Coronary artery (tissue), 2 donors: Measurements from ENCODE around the gene GSTM1.

Experiments used
- DNase-seq: peaks from one replicate; pipeline ENCODE4 v3.0.0-alpha.2; 2017; ENCODE audit warnings: low spot score
- H3K27ac ChIP-seq, 2 donors: fragments of 200-600 bp; sonication (generic); one replicate each; pipeline ENCODE4 v1.5.1; 2016 to 2019
- H3K4me3 ChIP-seq: fragments of 200-600 bp; sonication (generic); 2 replicates; pipeline ENCODE4 v1.5.1; 2016; ENCODE audit warnings: mild to moderate bottlenecking, moderate library complexity
- CTCF ChIP-seq: fragments of 200-600 bp; sonication (generic); IDR thresholded peaks from one replicate; pipeline ENCODE4 v1.5.1; 2019; ENCODE audit warnings: antibody characterized with exemption

Gene GSTM1

DNA sequence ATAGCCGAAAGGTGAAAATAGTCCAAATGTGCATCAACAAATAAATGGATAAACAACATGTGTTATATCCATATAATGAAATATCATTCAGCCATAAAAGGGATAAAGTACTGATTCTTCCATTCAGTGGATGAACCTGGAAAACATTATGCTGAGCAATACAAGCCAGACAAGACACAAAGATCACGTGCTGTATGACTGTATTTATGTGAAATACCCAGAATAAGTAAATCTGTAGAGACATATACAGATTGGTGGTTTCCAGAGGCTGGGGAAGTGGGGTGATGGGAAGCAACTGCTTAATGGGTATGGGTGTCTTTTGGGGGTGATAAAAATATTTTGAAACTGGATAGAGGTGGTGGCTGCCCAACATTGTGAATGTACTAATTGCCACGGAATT, 45.0 kb upstream of the GSTM1 start:
- DNase-seq: no peak
- TF ChIP-seq CTCF: no peak
- Histone ChIP-seq H3K4me3 (no peak overlapping the region), H3K27ac (no peak overlapping the region)

DNA sequence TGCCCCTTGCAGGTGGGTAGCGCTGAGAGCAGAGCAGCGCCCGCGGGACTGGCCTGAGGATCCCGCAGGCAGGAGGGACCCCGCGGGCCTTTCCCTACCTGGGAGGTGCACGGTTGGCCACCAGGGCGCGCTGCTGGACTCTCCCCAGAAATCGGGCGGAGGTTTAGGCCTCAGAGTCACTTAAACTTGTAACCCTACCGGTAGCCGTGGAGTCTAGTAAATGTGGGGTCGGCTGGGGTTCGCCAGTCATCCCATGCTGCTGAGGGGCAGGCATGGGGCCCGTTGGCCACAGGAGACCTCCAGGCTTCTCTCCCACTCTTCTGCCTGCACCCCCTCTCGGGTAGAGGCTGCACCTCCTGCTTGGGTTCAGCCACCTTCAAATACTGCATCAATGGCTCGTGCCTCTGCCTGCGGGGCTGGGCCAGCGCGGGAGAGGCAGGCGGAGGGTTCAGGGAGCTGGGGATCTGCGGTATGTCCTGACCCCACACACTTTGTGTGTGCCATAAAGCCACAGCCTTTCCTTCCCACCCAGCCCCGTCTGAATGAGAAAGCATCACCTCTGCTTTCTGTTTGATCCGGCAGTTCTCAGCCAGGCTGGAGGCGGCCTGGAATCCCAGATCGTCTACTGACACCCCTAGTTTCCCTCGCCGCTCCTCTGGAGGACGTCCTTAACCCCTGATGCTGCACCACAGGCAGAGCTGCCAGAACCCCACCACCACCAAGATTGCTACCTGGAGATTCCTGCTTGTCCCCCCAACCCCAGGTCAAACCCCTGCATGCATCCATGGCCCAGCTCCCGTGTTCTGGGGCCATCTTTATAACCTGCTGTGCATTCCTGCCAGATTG, 44.0 kb upstream of the GSTM1 start:
- TF ChIP-seq CTCF: peak; percentile 90
- Histone ChIP-seq H3K4me3 (peak overlapping the region; percentile 47), H3K27ac (no peak overlapping the region)
- peak; percentile 84 for DNase-seq

- TF ChIP-seq CTCF: no peak
- DNase-seq: no peak
- Histone ChIP-seq H3K4me3 (no peak overlapping the region), H3K27ac (no peak overlapping the region)
Observed at GRCh38 chr1:109644670-109645069, 42.9 kb upstream of the GSTM1 start.

GRCh38 chr1:109649491-109649914, 38.1 kb upstream of the GSTM1 start:
- no peak for DNase-seq
- H3K27ac ChIP-seq: peak overlapping the region in 1 of 2 donors; percentile 15
- peak overlapping the region; percentile 47 for H3K4me3 ChIP-seq
- no peak for TF ChIP-seq CTCF

- TF ChIP-seq CTCF: no peak
- Histone ChIP-seq H3K4me3 (no peak overlapping the region), H3K27ac (no peak overlapping the region)
- DNase-seq: no peak
Observed at GRCh38 chr1:109650609-109651008, 37.0 kb upstream of the GSTM1 start.

DNA sequence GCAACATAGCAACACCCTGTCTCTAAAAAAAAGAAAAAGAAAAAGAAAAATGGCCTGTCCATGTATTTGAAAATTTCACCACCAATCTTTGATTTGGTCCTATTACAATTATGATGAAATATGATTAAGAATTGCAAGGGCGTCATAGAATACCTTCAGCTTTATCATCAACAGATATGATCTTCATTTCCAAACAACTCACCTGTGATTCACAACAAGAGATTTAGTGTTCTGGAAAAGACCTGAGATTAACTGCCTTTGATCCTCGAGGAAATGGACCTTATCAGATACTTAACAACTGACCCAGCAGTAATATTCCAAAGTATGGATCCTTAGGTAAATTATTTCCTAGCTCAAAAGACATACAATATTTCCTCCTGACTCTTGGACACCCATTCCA, 35.2 kb upstream of the GSTM1 start:
- H3K27ac ChIP-seq: no peak overlapping the region
- DNase-seq: no peak
- no peak overlapping the region for H3K4me3 ChIP-seq
- no peak for TF ChIP-seq CTCF

- no peak overlapping the region for H3K27ac ChIP-seq
Observed at GRCh38 chr1:109653306-109653705, 34.3 kb upstream of the GSTM1 start.

More at GRCh38 chr1:109653306-109653705, 34.3 kb upstream of the GSTM1 start:
- H3K4me3 ChIP-seq: no peak overlapping the region
- no peak for TF ChIP-seq CTCF
- DNase-seq: no peak
